ENCODE results near the gene INO80. TPM values are rescaled to one million over a fixed set of nuclear protein-coding genes. Genes with fewer than 3 reads are reported as not detected.

Gene INO80
- total RNA-seq, 1 experiment from 2014 or later = 38.4 TPM

GRCh38 chr15:40958723-40959122 lies 157.4 kb downstream of the INO80 start:
- H3K4me1 ChIP-seq (ENCODE audit: insufficient read depth, low read length) = peaks cover 16% of the 10 kb centered on the region
- no TSS peak for BruUV-seq (replicated peaks)
- no peak for DNase-seq
- ChIA-PET CTCF (no interaction called here), POLR2A (ENCODE audit: unreplicated experiment) (no interaction called here)
- no peak overlapping the region for H2AFZ ChIP-seq (ENCODE audit: low read length)
- H4K20me1 ChIP-seq (ENCODE audit: low read length) = no peaks in the 10 kb centered on the region
- no peaks in the 10 kb centered on the region for H3K9me2 ChIP-seq (replicated peaks; ENCODE audit: low read length)
- no peaks in the 10 kb centered on the region for H3K9me3 ChIP-seq (ENCODE audit: low read length)
- no peak overlapping the region for H3K27ac ChIP-seq (ENCODE audit: low read length)
- no peaks in the 10 kb centered on the region for H3K27me3 ChIP-seq (ENCODE audit: low read length)
- intact Hi-C loops (cut with micrococcal nuclease) = loop anchor here (2.0 kb wide), 1 partner anchor 14 kb away; no protein-coding TSS in a partner anchor
- H3K9ac ChIP-seq (ENCODE audit: low read length) = no peak overlapping the region
- no peaks in the 10 kb centered on the region for H3K79me2 ChIP-seq (ENCODE audit: low read length)
- no peaks in the 10 kb centered on the region for H3F3A ChIP-seq (ENCODE audit: low read length, unreplicated experiment)
- no peak for TF ChIP-seq CTCF (conservative IDR thresholded peaks at IDR 0.05; ENCODE audit: low read depth, low read length)
- TF ChIP-seq EZH2 (IDR thresholded peaks at IDR 0.05; ENCODE audit: low read length, unreplicated experiment) = no peak
- TF ChIP-seq EZH2phosphoT487 (IDR thresholded peaks at IDR 0.05; ENCODE audit: borderline replicate concordance, low read length) = no peak
- no peaks in the 10 kb centered on the region for H3K36me3 ChIP-seq (ENCODE audit: low read depth, low read length)
- H3K4me3 ChIP-seq (ENCODE audit: low read length) = no peak overlapping the region
- ATAC-seq = no peak
- no peak overlapping the region for H3K4me2 ChIP-seq (ENCODE audit: low read length)

DNA sequence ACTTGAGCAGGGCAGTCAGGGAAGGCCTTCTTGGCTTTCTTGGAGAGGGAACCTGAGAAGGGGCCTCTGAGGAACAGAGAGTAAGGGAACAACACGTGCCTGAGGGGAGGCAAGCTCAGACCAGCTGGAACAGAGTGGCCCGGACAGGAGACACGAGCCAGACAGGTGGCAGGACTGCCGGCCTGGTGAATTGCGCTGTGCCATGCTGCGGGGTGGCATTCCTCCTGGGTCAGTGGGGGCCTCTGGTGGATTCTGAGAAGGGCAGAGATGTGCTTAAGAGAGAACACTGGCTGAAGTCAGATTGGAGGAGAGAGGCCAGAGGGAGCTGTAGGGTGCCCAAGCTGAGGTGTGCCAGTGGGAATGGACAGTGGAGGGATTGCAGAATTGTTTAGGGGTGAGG lies 157.9 kb downstream of the INO80 start:
- Histone ChIP-seq H3K79me2 (ENCODE audit: low read length) (no peaks in the 10 kb centered on the region), H3K36me3 (ENCODE audit: low read depth, low read length) (no peaks in the 10 kb centered on the region), H3K9me3 (ENCODE audit: low read length) (no peaks in the 10 kb centered on the region), H3K27me3 (ENCODE audit: low read length) (no peaks in the 10 kb centered on the region), H3K4me3 (ENCODE audit: low read length) (no peak overlapping the region), H3K4me2 (ENCODE audit: low read length) (no peak overlapping the region), H2AFZ (ENCODE audit: low read length) (no peak overlapping the region), H3K9me2 (replicated peaks; ENCODE audit: low read length) (no peaks in the 10 kb centered on the region), H3F3A (ENCODE audit: low read length, unreplicated experiment) (no peaks in the 10 kb centered on the region), H3K9ac (ENCODE audit: low read length) (no peak overlapping the region), H4K20me1 (ENCODE audit: low read length) (no peaks in the 10 kb centered on the region), H3K27ac (ENCODE audit: low read length) (no peak overlapping the region), H3K4me1 (ENCODE audit: insufficient read depth, low read length) (peaks cover 19% of the 10 kb centered on the region)
- CTCF ChIA-PET = no interaction called here
- no peak for DNase-seq
- POLR2A ChIA-PET (ENCODE audit: unreplicated experiment) = interaction anchor here (0.5 kb wide), 1 partner anchor 29 kb away, joined by 4 read pairs; the partner anchor contains the start of gene DLL4
- intact Hi-C loops (cut with micrococcal nuclease) = loop anchor here (2.0 kb wide), 1 partner anchor 15 kb away; no protein-coding TSS in a partner anchor
- ATAC-seq = no peak; the same call in 1 of the 2 replicates
- no TSS peak for BruUV-seq (replicated peaks)
- TF ChIP-seq EZH2 (IDR thresholded peaks at IDR 0.05; ENCODE audit: low read length, unreplicated experiment) (no peak), CTCF (conservative IDR thresholded peaks at IDR 0.05; ENCODE audit: low read depth, low read length) (no peak), EZH2phosphoT487 (IDR thresholded peaks at IDR 0.05; ENCODE audit: borderline replicate concordance, low read length) (no peak)

GRCh38 chr15:40957581-40958051 lies 158.5 kb downstream of the INO80 start:
- no peak for ATAC-seq
- no peaks in the 10 kb centered on the region for H3K9me2 ChIP-seq (replicated peaks; ENCODE audit: low read length)
- intact Hi-C loops (cut with micrococcal nuclease) = loop anchor here (2.0 kb wide), 1 partner anchor 15 kb away; no protein-coding TSS in a partner anchor
- H3K4me2 ChIP-seq (ENCODE audit: low read length) = no peak overlapping the region
- no TSS peak for BruUV-seq (replicated peaks)
- no peaks in the 10 kb centered on the region for H3K27me3 ChIP-seq (ENCODE audit: low read length)
- H3K4me3 ChIP-seq (ENCODE audit: low read length) = no peak overlapping the region
- DNase-seq = no peak
- no peak overlapping the region for H3K9ac ChIP-seq (ENCODE audit: low read length)
- no peak for TF ChIP-seq EZH2 (IDR thresholded peaks at IDR 0.05; ENCODE audit: low read length, unreplicated experiment)
- no peak for TF ChIP-seq EZH2phosphoT487 (IDR thresholded peaks at IDR 0.05; ENCODE audit: borderline replicate concordance, low read length)
- no peak for TF ChIP-seq CTCF (conservative IDR thresholded peaks at IDR 0.05; ENCODE audit: low read depth, low read length)
- no peaks in the 10 kb centered on the region for H3K79me2 ChIP-seq (ENCODE audit: low read length)
- CTCF ChIA-PET = interaction anchor here (0.6 kb wide), 1 partner anchor 15 kb away, joined by 3 read pairs; no protein-coding TSS in a partner anchor
- peaks cover 21% of the 10 kb centered on the region for H3K4me1 ChIP-seq (ENCODE audit: insufficient read depth, low read length)
- no peak overlapping the region for H3K27ac ChIP-seq (ENCODE audit: low read length)
- H3F3A ChIP-seq (ENCODE audit: low read length, unreplicated experiment) = no peaks in the 10 kb centered on the region
- no peak overlapping the region for H2AFZ ChIP-seq (ENCODE audit: low read length)
- H4K20me1 ChIP-seq (ENCODE audit: low read length) = no peaks in the 10 kb centered on the region
- POLR2A ChIA-PET (ENCODE audit: unreplicated experiment) = interaction anchor here (0.5 kb wide), 1 partner anchor 29 kb away, joined by 4 read pairs; the partner anchor contains the start of gene DLL4
- no peaks in the 10 kb centered on the region for H3K36me3 ChIP-seq (ENCODE audit: low read depth, low read length)
- H3K9me3 ChIP-seq (ENCODE audit: low read length) = no peaks in the 10 kb centered on the region
